ENCODE measurements around the gene SLC35G1.

Gene SLC35G1

GRCh38 chr10:93893646-93894515 lies at the start of gene SLC35G1:
TSS of gene SLC35G1 (plus strand) at chr10:93893978. CDS start at chr10:93894034, 56 bp downstream.
- peak; percentile 14 to 75 for DNase-seq

- DNase-seq: no peak
Observed at GRCh38 chr10:93844979-93845626, 48.7 kb upstream of the SLC35G1 start.

GRCh38 chr10:93849593-93849992 lies 44.2 kb upstream of the SLC35G1 start:
- no peak for DNase-seq

GRCh38 chr10:93850031-93851015 lies 43.5 kb upstream of the SLC35G1 start:
- DNase-seq: no peak

GRCh38 chr10:93851169-93851568 lies 42.6 kb upstream of the SLC35G1 start:
- no peak for DNase-seq

GRCh38 chr10:93852476-93853095 lies 41.2 kb upstream of the SLC35G1 start:
- no peak for DNase-seq

- no peak for DNase-seq
Observed at GRCh38 chr10:93854975-93855374, 38.8 kb upstream of the SLC35G1 start.

- DNase-seq: no peak
Observed at GRCh38 chr10:93856349-93857145, 37.2 kb upstream of the SLC35G1 start.

- DNase-seq: peak in 1 of 2 experiments; percentile 5
Observed at GRCh38 chr10:93859049-93859655, 34.6 kb upstream of the SLC35G1 start.

GRCh38 chr10:93861825-93862224 lies 32.0 kb upstream of the SLC35G1 start:
- no peak for DNase-seq

- DNase-seq: no peak
Observed at GRCh38 chr10:93865794-93866425, 27.9 kb upstream of the SLC35G1 start.

- DNase-seq: no peak
Observed at GRCh38 chr10:93867525-93867924, 26.3 kb upstream of the SLC35G1 start.

- DNase-seq: no peak
Observed at GRCh38 chr10:93871671-93872204, 22.0 kb upstream of the SLC35G1 start.

- DNase-seq: no peak
Observed at GRCh38 chr10:93872375-93873158, 21.2 kb upstream of the SLC35G1 start.

- DNase-seq: no peak
Observed at GRCh38 chr10:93873420-93874115, 20.2 kb upstream of the SLC35G1 start.

- no peak for DNase-seq
Observed at GRCh38 chr10:93874309-93875031, 19.3 kb upstream of the SLC35G1 start.

GRCh38 chr10:93875032-93875358 lies 18.8 kb upstream of the SLC35G1 start:
- no peak for DNase-seq

- no peak for DNase-seq
Observed at GRCh38 chr10:93876381-93876780, 17.4 kb upstream of the SLC35G1 start.

Data from SHP77 (cell line).